A549 (cell line): ENCODE measurements around the gene ADAD2. TPM values are rescaled to one million over a fixed set of nuclear protein-coding genes. Genes with fewer than 3 reads are reported as not detected.

Experiments used
- ATAC-seq, 2 experiments: fragments of 200-7000 bp in 1 of 2; fragments of >200 bp in 1 of 2; cut with Nextera tagmentation in 1 of 2; cut with Tn5 transposase in 1 of 2; 3 replicates each; pipeline versions ENCODE4 v1.8.0 to v1.9.1; 2018 to 2020; ENCODE audit warnings: mild to moderate bottlenecking in 1 of 2, moderate library complexity in 1 of 2
- CTCF ChIA-PET: fragments of 300-600 bp; sonication (Branson Sonifier 250); formaldehyde crosslinking; extraction: SDS; loops from one replicate; lab custom pipeline; 2021; ENCODE audit warnings: antibody characterized with exemption, inconsistent platforms; lab: Yijun Ruan, JAX
- POLR2A ChIA-PET: fragments of 350-600 bp; formaldehyde crosslinking; extraction: SDS; loops from one replicate; lab custom pipeline; 2021; ENCODE audit warnings: antibody characterized with exemption, inconsistent platforms; lab: Yijun Ruan, JAX
- DNase-seq, 2 experiments: peaks; one replicate each; pipeline versions ENCODE4 v3.0.0 to v3.0.0-alpha.2; 2011 to 2016; ENCODE audit warnings: low read depth in 1 of 2, low spot score in 1 of 2
- FAIRE-seq: peaks from 2 replicates; lab custom pipeline; 2011; peaks lifted over from hg19 to GRCh38; lab: Jason Lieb, UNC
- H3K27ac ChIP-seq, 2 experiments: fragments of >200 bp; sonication (Bioruptor Twin); formaldehyde crosslinking; 3 replicates each; pipeline ENCODE4 v1.5.1; 2016 to 2017
- H3K4me1 ChIP-seq: fragments of >200 bp; sonication (Bioruptor Twin); formaldehyde crosslinking; 3 replicates; pipeline ENCODE4 v1.6.1; 2016
- H3K4me2 ChIP-seq: fragments of >200 bp; sonication (Bioruptor Twin); formaldehyde crosslinking; 3 replicates; pipeline ENCODE4 v1.6.1; 2016
- H3K4me3 ChIP-seq: fragments of >200 bp; sonication (Bioruptor Twin); formaldehyde crosslinking; 3 replicates; pipeline ENCODE4 v1.5.1; 2016
- H3K9me3 ChIP-seq: fragments of >200 bp; sonication (Bioruptor Twin); formaldehyde crosslinking; 3 replicates; pipeline ENCODE4 v1.6.1; 2016
- CBX8 ChIP-seq: fragments of 200-600 bp; sonication (generic); IDR thresholded peaks from 2 replicates; pipeline ENCODE4 v1.6.1; 2016
- CHD4 ChIP-seq: fragments of 200-600 bp; sonication (generic); IDR thresholded peaks from 2 replicates; pipeline ENCODE4 v1.6.1; 2016; ENCODE audit warnings: antibody characterized with exemption, mild to moderate bottlenecking, borderline replicate concordance
- EHMT2 ChIP-seq: fragments of 200-600 bp; sonication (generic); IDR thresholded peaks from 2 replicates; pipeline ENCODE4 v1.6.1; 2016; ENCODE audit warnings: antibody characterized with exemption, low read depth, mild to moderate bottlenecking, moderate library complexity
- ELK1 ChIP-seq: fragments of 150-350 bp; IDR thresholded peaks from 2 replicates; pipeline ENCODE4 v1.6.1; 2014; ENCODE audit warnings: low read depth, mild to moderate bottlenecking, low read length
- EP300 ChIP-seq, 2 experiments: fragments of >200 bp; sonication (Bioruptor Twin); formaldehyde crosslinking; IDR thresholded peaks; 2 replicates in 1 of 2; 3 replicates in 1 of 2; pipeline ENCODE4 v1.6.1; 2016 to 2017
- FOSL2 ChIP-seq, 2 experiments: fragments of 450-650 bp in 1 of 2; fragments of >200 bp in 1 of 2; sonication (Bioruptor Twin) in 1 of 2; formaldehyde crosslinking; IDR thresholded peaks; 2 replicates each; pipeline versions ENCODE4 v1.5.0 to v1.6.1; 2016 to 2020; ENCODE audit warnings: mild to moderate bottlenecking in 1 of 2, moderate library complexity in 1 of 2
- GATA3 ChIP-seq: IDR thresholded peaks from 2 replicates; pipeline ENCODE4 v1.6.1; 2012; ENCODE audit warnings: borderline replicate concordance
- JUNB ChIP-seq: fragments of >200 bp; sonication (Bioruptor Twin); formaldehyde crosslinking; IDR thresholded peaks from 2 replicates; pipeline ENCODE4 v1.6.1; 2016
- KDM1A ChIP-seq: fragments of 200-600 bp; sonication (generic); IDR thresholded peaks from 2 replicates; pipeline ENCODE4 v1.6.1; 2016; ENCODE audit warnings: low read depth, mild to moderate bottlenecking
- NPAS2 ChIP-seq: fragments of 250-450 bp; sonication (Bioruptor Pico); IDR thresholded peaks from 2 replicates; pipeline ENCODE4 v1.8.0; 2022; ENCODE audit warnings: mild to moderate bottlenecking, moderate library complexity, borderline replicate concordance
- RAD21 ChIP-seq, 2 experiments: fragments of >200 bp in 1 of 2; sonication (Bioruptor Twin) in 1 of 2; formaldehyde crosslinking in 1 of 2; IDR thresholded peaks in 1 of 2; conservative IDR thresholded peaks in 1 of 2; 2 replicates in 1 of 2; 3 replicates in 1 of 2; pipeline ENCODE4 v1.6.1; 2012 to 2018; ENCODE audit warnings: inconsistent platforms in 1 of 2
- RARB ChIP-seq: fragments of 250-450 bp; sonication (Bioruptor Pico); IDR thresholded peaks from 2 replicates; pipeline ENCODE4 v1.8.0; 2021; ENCODE audit warnings: mild to moderate bottlenecking, moderate library complexity
- RCOR1 ChIP-seq: fragments of 150-350 bp; IDR thresholded peaks from 2 replicates; pipeline ENCODE4 v1.6.1; 2014; ENCODE audit warnings: antibody characterized with exemption, low read length, low read depth
- REST ChIP-seq: fragments of 200-600 bp; sonication (generic); IDR thresholded peaks from 2 replicates; pipeline ENCODE4 v1.6.1; 2016; ENCODE audit warnings: antibody characterized with exemption, mild to moderate bottlenecking, moderate library complexity
- SMC3 ChIP-seq: fragments of >200 bp; sonication (Bioruptor Twin); formaldehyde crosslinking; IDR thresholded peaks from 3 replicates; pipeline ENCODE4 v1.6.1; 2018; ENCODE audit warnings: inconsistent platforms
- TFCP2L1 ChIP-seq: fragments of 250-450 bp; sonication (Bioruptor Pico); IDR thresholded peaks from 2 replicates; pipeline ENCODE4 v1.5.0; 2021; ENCODE audit warnings: mild to moderate bottlenecking
- TP53 ChIP-seq: fragments of 250-450 bp; sonication (Bioruptor Pico); IDR thresholded peaks from 2 replicates; pipeline ENCODE4 v1.5.0; 2021; ENCODE audit warnings: mild to moderate bottlenecking, moderate library complexity
- ZSCAN20 ChIP-seq: fragments of 250-450 bp; sonication (Bioruptor Pico); IDR thresholded peaks from 2 replicates; pipeline ENCODE4 v1.8.0; 2022; ENCODE audit warnings: mild to moderate bottlenecking, moderate library complexity
- WGBS: methylation state at CpG from one replicate; pipeline ENCODE4 v1.1.6; 2017; ENCODE audit errors: missing lambda C conversion rate; 5-methylcytosine and 5-hydroxymethylcytosine counted together
- polyA plus RNA-seq, 4 experiments: library from polyadenylated mRNA; depleted of rRNA in 3 of 4; stranded (reverse); fragments of >200 nt; fragmentation: RNase III in 1 of 4; extraction: RNeasy Plus Mini Kit Qiagen cat#74134 plus additional on column Dnase treatment in 1 of 4; gene quantifications; 2 replicates in 3 of 4; 3 replicates in 1 of 4; pipeline ENCODE4 v1.2.3, GENCODE V29; 2011 to 2017
- TF ChIP-seq, protein P1 (sequence below): fragments of >200 bp; sonication (Bioruptor Twin); formaldehyde crosslinking; IDR thresholded peaks from 3 replicates; pipeline ENCODE4 v1.5.1; 2016
- TF ChIP-seq, protein P2 (sequence below): fragments of 250-450 bp; sonication (Bioruptor Pico); IDR thresholded peaks from 2 replicates; pipeline ENCODE4 v1.5.0; 2020; ENCODE audit warnings: low read depth, mild to moderate bottlenecking, moderate library complexity
- TF ChIP-seq, protein P3 (sequence below): IDR thresholded peaks from 2 replicates; pipeline ENCODE4 v1.6.1; 2012; ENCODE audit warnings: low read depth, borderline replicate concordance
- TF ChIP-seq, protein P4 (sequence below): IDR thresholded peaks from 2 replicates; pipeline ENCODE4 v1.6.1; 2012
- TF ChIP-seq, protein P5 (sequence below): IDR thresholded peaks from 2 replicates; pipeline ENCODE4 v1.6.1; 2012

Gene ADAD2
- polyA plus RNA-seq, 2 of the 4 experiments (the other 2 are of a cell fraction) = not detected

DNA sequence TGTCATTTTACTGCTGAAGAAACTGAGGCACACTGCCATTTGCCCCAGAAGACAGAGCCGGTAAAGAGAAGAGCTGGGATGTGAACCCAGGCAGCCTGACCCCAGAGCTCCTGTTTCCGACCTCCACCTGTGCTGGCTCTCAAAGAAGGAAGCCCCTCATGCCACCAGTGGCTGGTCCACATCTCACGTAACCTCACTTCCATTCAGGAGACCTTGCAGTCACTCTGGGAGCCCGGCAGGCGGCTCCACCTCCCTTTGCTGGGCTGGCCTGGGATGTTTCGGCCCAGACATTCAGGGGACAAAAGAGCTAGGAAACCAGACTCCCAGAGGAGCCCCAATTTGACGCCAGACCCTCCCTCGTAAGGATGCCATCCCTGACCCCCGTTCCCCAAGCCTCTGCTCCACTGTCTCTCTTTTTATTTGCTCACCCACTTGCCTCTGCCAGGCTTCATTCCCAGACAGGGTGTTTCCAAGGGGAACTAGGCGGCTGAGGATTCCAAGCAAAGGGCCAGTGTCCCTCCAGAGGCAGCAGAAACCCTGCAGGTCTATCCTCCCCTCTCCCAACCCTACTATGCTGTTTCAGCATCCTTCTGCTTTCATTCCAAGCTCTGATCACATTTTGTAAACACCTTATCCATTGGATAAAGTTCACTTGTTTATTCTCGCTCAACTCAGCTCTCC is 6.9 kb upstream of the ADAD2 start:
- FAIRE-seq (no peak), ATAC-seq (peak; percentile 27 to 62; a peak in 4 of 6 replicates), DNase-seq (peak; percentile 46 to 69)
- H3K4me3 ChIP-seq = no peak overlapping the region
- TF ChIP-seq, protein P1, sequence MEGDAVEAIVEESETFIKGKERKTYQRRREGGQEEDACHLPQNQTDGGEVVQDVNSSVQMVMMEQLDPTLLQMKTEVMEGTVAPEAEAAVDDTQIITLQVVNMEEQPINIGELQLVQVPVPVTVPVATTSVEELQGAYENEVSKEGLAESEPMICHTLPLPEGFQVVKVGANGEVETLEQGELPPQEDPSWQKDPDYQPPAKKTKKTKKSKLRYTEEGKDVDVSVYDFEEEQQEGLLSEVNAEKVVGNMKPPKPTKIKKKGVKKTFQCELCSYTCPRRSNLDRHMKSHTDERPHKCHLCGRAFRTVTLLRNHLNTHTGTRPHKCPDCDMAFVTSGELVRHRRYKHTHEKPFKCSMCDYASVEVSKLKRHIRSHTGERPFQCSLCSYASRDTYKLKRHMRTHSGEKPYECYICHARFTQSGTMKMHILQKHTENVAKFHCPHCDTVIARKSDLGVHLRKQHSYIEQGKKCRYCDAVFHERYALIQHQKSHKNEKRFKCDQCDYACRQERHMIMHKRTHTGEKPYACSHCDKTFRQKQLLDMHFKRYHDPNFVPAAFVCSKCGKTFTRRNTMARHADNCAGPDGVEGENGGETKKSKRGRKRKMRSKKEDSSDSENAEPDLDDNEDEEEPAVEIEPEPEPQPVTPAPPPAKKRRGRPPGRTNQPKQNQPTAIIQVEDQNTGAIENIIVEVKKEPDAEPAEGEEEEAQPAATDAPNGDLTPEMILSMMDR = peak; percentile 61
- no peak for TF ChIP-seq GATA3
- TF ChIP-seq RAD21 (conservative IDR thresholded peaks at IDR 0.05 in 1 of 2, IDR thresholded peaks at IDR 0.05 in 1 of 2) = peak; percentile 71 to 80
- no peak for TF ChIP-seq TP53 (CRISPR knock-in tag)
- TF ChIP-seq SMC3 = peak; percentile 66
- ChIA-PET CTCF (interaction anchor here (0.6 to 11.7 kb wide), 32 partner anchors 12 to 931 kb away, joined by 3 to 92 read pairs (median 4); no protein-coding TSS in a partner anchor), POLR2A (interaction anchor here (0.5 to 1.1 kb wide), 2 partner anchors 44 to 335 kb away, joined by 3 to 4 read pairs; no protein-coding TSS in a partner anchor)
- H3K27ac ChIP-seq = peak overlapping the region in 1 of 2 experiments; percentile 17; a peak in 1 of 6 replicates
- H3K4me1 ChIP-seq = peaks cover 6% of the 10 kb centered on the region; the same call in 2 of the 3 replicates
- H3K9me3 ChIP-seq = no peaks in the 10 kb centered on the region
- 0 out of 3 replicates have a peak overlapping the region, but pooled peaks have one; percentile 13 for H3K4me2 ChIP-seq
- WGBS = 44% methylated on average over 11 of the region's 11 CpGs

GRCh38 chr16:84184775-84185174 is 6.2 kb upstream of the ADAD2 start:
- Histone ChIP-seq H3K4me2 (no peak overlapping the region), H3K4me3 (no peak overlapping the region), H3K9me3 (no peaks in the 10 kb centered on the region), H3K4me1 (peaks cover 6% of the 10 kb centered on the region; the same call in 2 of the 3 replicates), H3K27ac (no peak overlapping the region)
- no peak for ATAC-seq
- no peak for DNase-seq
- POLR2A ChIA-PET = interaction anchor here (1.1 kb wide), 1 partner anchor 44 kb away, joined by 3 read pairs; no protein-coding TSS in a partner anchor
- no peak for FAIRE-seq
- CTCF ChIA-PET = interaction anchor here (0.7 to 11.7 kb wide), 19 partner anchors 11 to 930 kb away, joined by 3 to 92 read pairs (median 4); no protein-coding TSS in a partner anchor
- 89% methylated on average over 10 of the region's 10 CpGs for WGBS
- TF ChIP-seq, protein P2, sequence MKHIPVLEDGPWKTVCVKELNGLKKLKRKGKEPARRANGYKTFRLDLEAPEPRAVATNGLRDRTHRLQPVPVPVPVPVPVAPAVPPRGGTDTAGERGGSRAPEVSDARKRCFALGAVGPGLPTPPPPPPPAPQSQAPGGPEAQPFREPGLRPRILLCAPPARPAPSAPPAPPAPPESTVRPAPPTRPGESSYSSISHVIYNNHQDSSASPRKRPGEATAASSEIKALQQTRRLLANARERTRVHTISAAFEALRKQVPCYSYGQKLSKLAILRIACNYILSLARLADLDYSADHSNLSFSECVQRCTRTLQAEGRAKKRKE = no peak
- no peak for TF ChIP-seq JUNB
- TF ChIP-seq, protein P3, sequence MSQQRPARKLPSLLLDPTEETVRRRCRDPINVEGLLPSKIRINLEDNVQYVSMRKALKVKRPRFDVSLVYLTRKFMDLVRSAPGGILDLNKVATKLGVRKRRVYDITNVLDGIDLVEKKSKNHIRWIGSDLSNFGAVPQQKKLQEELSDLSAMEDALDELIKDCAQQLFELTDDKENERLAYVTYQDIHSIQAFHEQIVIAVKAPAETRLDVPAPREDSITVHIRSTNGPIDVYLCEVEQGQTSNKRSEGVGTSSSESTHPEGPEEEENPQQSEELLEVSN = no peak
- no peak for TF ChIP-seq CHD4
- TF ChIP-seq CBX8 = no peak
- no peak for TF ChIP-seq ELK1
- TF ChIP-seq EP300 (IDR thresholded peaks at IDR 0.05) = no peak
- TF ChIP-seq, protein P4, sequence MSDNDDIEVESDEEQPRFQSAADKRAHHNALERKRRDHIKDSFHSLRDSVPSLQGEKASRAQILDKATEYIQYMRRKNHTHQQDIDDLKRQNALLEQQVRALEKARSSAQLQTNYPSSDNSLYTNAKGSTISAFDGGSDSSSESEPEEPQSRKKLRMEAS = no peak
- TF ChIP-seq, protein P5, sequence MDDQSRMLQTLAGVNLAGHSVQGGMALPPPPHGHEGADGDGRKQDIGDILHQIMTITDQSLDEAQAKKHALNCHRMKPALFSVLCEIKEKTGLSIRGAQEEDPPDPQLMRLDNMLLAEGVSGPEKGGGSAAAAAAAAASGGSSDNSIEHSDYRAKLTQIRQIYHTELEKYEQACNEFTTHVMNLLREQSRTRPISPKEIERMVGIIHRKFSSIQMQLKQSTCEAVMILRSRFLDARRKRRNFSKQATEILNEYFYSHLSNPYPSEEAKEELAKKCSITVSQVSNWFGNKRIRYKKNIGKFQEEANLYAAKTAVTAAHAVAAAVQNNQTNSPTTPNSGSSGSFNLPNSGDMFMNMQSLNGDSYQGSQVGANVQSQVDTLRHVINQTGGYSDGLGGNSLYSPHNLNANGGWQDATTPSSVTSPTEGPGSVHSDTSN = no peak
- no peak for TF ChIP-seq EHMT2
- no peak for TF ChIP-seq TFCP2L1 (CRISPR knock-in tag)
- TF ChIP-seq KDM1A = no peak
- no peak for TF ChIP-seq REST
- no peak for TF ChIP-seq TP53 (CRISPR knock-in tag)
- no peak for TF ChIP-seq RCOR1
- TF ChIP-seq NPAS2 (CRISPR knock-in tag) = no peak
- TF ChIP-seq FOSL2 (IDR thresholded peaks at IDR 0.05) = no peak
- TF ChIP-seq FOSL2 (CRISPR knock-in tag; IDR thresholded peaks at IDR 0.05) = no peak
- no peak for TF ChIP-seq ZSCAN20 (CRISPR knock-in tag)
- TF ChIP-seq RARB = no peak
